ENCODE data around the gene SOD3. TPM values are rescaled to one million over a fixed set of nuclear protein-coding genes. Genes with fewer than 3 reads are reported as not detected.
A peak's percentile ranks its signal among the peaks of the same experiment; 100 is the strongest.

The SOD3 gene
- total RNA-seq, 1 experiment from 2014 or later: 26.2 TPM

GRCh38 chr4:24774452-24774851 lies 20.9 kb upstream of the SOD3 start:
- BruUV-seq (replicated peaks): no TSS peak
- intact Hi-C loops (cut with micrococcal nuclease; ENCODE audit: unreplicated experiment): no loop called here
- Mint-ChIP-seq H3K4me3 (ENCODE audit: low read depth, unreplicated experiment) (no peak overlapping the region), H3K27me3 (ENCODE audit: unreplicated experiment) (no peaks in the 10 kb centered on the region), H3K9me3 (ENCODE audit: low read depth, unreplicated experiment) (no peaks in the 10 kb centered on the region), H3K27ac (ENCODE audit: unreplicated experiment) (no peak overlapping the region), H3K36me3 (ENCODE audit: insufficient read depth, unreplicated experiment) (peaks cover 5% of the 10 kb centered on the region), H3K4me1 (ENCODE audit: low read depth, unreplicated experiment) (peaks cover 22% of the 10 kb centered on the region)
- CTCF ChIA-PET: no interaction called here
- TF ChIP-seq CTCF (IDR thresholded peaks at IDR 0.05; ENCODE audit: unreplicated experiment): no peak
- no peak for DNase-seq

- no peak overlapping the region for H3K4me3 Mint-ChIP-seq (ENCODE audit: low read depth, unreplicated experiment)
- H3K36me3 Mint-ChIP-seq (ENCODE audit: insufficient read depth, unreplicated experiment): peaks cover 3% of the 10 kb centered on the region
- peak overlapping the region; percentile 5 for H3K27ac Mint-ChIP-seq (ENCODE audit: unreplicated experiment)
- DNase-seq: no peak
- no peaks in the 10 kb centered on the region for H3K9me3 Mint-ChIP-seq (ENCODE audit: low read depth, unreplicated experiment)
- intact Hi-C loops (cut with micrococcal nuclease; ENCODE audit: unreplicated experiment): no loop called here
- H3K4me1 Mint-ChIP-seq (ENCODE audit: low read depth, unreplicated experiment): peaks cover 15% of the 10 kb centered on the region
- BruUV-seq (replicated peaks): no TSS peak
- H3K27me3 Mint-ChIP-seq (ENCODE audit: unreplicated experiment): no peaks in the 10 kb centered on the region
- no peak for TF ChIP-seq CTCF (IDR thresholded peaks at IDR 0.05; ENCODE audit: unreplicated experiment)
- CTCF ChIA-PET: no interaction called here
Observed at GRCh38 chr4:24775032-24775605, 20.3 kb upstream of the SOD3 start.

- Mint-ChIP-seq H3K27ac (ENCODE audit: unreplicated experiment) (peak overlapping the region; percentile 5), H3K9me3 (ENCODE audit: low read depth, unreplicated experiment) (no peaks in the 10 kb centered on the region), H3K4me3 (ENCODE audit: low read depth, unreplicated experiment) (no peak overlapping the region), H3K4me1 (ENCODE audit: low read depth, unreplicated experiment) (peaks cover 9% of the 10 kb centered on the region), H3K27me3 (ENCODE audit: unreplicated experiment) (no peaks in the 10 kb centered on the region), H3K36me3 (ENCODE audit: insufficient read depth, unreplicated experiment) (no peaks in the 10 kb centered on the region)
- BruUV-seq (replicated peaks): no TSS peak
- no peak for DNase-seq
- CTCF ChIA-PET: no interaction called here
- intact Hi-C loops (cut with micrococcal nuclease; ENCODE audit: unreplicated experiment): no loop called here
- no peak for TF ChIP-seq CTCF (IDR thresholded peaks at IDR 0.05; ENCODE audit: unreplicated experiment)
Observed at GRCh38 chr4:24775750-24776149, 19.6 kb upstream of the SOD3 start.

- CTCF ChIA-PET: no interaction called here
- H3K27ac Mint-ChIP-seq (ENCODE audit: unreplicated experiment): no peak overlapping the region
- H3K36me3 Mint-ChIP-seq (ENCODE audit: insufficient read depth, unreplicated experiment): no peaks in the 10 kb centered on the region
- no peak for TF ChIP-seq CTCF (IDR thresholded peaks at IDR 0.05; ENCODE audit: unreplicated experiment)
- peaks cover 9% of the 10 kb centered on the region for H3K4me1 Mint-ChIP-seq (ENCODE audit: low read depth, unreplicated experiment)
- no peaks in the 10 kb centered on the region for H3K27me3 Mint-ChIP-seq (ENCODE audit: unreplicated experiment)
- intact Hi-C loops (cut with micrococcal nuclease; ENCODE audit: unreplicated experiment): no loop called here
- H3K9me3 Mint-ChIP-seq (ENCODE audit: low read depth, unreplicated experiment): no peaks in the 10 kb centered on the region
- DNase-seq: no peak
- no peak overlapping the region for H3K4me3 Mint-ChIP-seq (ENCODE audit: low read depth, unreplicated experiment)
- BruUV-seq (replicated peaks): no TSS peak
Observed at GRCh38 chr4:24777536-24778463, 17.6 kb upstream of the SOD3 start.
